Measurements from ENCODE around the gene ACYP2.

DNA sequence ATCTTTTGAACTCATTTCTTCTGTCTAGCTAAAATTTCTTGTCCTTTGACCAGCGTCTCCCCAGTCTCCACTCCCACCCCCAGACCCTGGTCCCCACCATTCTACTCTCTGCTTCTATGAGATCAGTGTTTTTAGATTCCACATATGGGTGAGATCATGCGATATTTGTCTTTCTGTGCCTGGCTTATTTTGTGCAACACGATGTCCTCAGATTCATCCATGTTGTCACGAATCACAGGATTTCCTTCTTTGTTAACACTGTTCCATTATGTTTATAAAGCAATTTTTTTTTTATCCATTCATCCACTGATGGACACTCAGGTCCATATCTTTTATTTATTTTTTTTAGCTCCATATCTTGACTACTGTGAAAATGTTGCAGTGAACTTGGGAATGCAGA lies 16.0 kb upstream of the ACYP2 start:
- TF ChIP-seq EZH2 (IDR thresholded peaks at IDR 0.05; ENCODE audit: insufficient read depth, poor library complexity, severe bottlenecking), result no peak
- TF ChIP-seq EZH2phosphoT487 (IDR thresholded peaks at IDR 0.05; ENCODE audit: insufficient read depth, low read depth), result no peak

Data from GM23248 (cell line).